ENCODE results near the gene CCDC167. TPM values are rescaled to one million over a fixed set of nuclear protein-coding genes. Genes with fewer than 3 reads are reported as not detected.

The CCDC167 gene
- total RNA-seq, 1 experiment from 2014 or later, result 31.9 TPM

DNA sequence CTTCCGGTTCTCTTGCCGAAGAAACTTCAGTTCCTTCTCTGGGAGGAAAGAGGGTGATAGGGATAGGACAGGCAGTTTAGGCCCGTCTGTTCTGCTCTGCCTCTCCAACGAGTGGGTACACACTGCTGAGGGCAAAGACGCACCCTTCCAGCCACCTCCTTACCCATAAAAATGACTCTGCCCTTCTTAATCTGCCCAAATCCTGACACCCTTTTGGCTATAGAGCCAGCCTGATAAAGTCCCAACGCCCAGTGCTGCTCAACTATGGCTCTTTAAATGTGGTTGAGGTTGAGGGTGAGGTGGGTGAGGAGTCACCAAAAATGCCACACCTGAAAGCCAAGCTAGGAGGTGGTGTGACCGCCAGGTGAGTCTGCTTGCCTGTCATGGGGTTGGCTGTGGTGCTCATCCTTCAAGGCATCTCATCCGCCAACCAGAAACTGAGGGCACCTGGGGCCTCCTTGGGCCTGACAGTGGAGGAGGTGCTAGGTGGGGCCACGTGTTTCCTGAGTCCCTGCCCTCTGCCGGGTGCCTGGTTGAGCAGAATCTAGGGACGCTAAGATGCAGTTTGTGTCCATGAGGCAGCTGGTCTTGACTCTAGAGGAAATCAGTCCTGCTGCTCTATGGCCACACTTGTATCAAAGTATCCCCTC is 16.3 kb downstream of the CCDC167 start:
- no peaks in the 10 kb centered on the region for H3K9me3 Mint-ChIP-seq
- H3K79me2 ChIP-seq (ENCODE audit: insufficient read depth, low read length), result no peaks in the 10 kb centered on the region
- WGBS (ENCODE audit: extremely low coverage, insufficient read length, low lambda C conversion rate), result no CpG with 5 or more reads among the region's 11 CpGs
- H4K91ac ChIP-seq (ENCODE audit: insufficient read length, low read depth, low read length), result no peak overlapping the region
- no peaks in the 10 kb centered on the region; the same call in 1 of the 2 replicates for H3K27me3 Mint-ChIP-seq (ENCODE audit: low read depth)
- H3K23ac ChIP-seq (ENCODE audit: insufficient read length, low read depth, low read length), result no peak overlapping the region
- H4K8ac ChIP-seq (replicated peaks; ENCODE audit: insufficient read length, low read depth, low read length), result no peak overlapping the region
- no peak for DNase-seq
- no peak overlapping the region for H2BK12ac ChIP-seq (ENCODE audit: insufficient read length, low read depth, low read length)
- no peak overlapping the region for H3K18ac ChIP-seq (ENCODE audit: insufficient read length, low read depth, low read length)
- no peak overlapping the region for H3K4ac ChIP-seq (ENCODE audit: low read depth, low read length)
- no peaks in the 10 kb centered on the region for H4K20me1 ChIP-seq (ENCODE audit: control insufficient read depth, insufficient read depth, insufficient read length)
- no peak overlapping the region for H3K27ac Mint-ChIP-seq
- H2BK5ac ChIP-seq (ENCODE audit: insufficient read length, low read length), result no peak overlapping the region
- H2AK5ac ChIP-seq (ENCODE audit: insufficient read length, low read length), result no peak overlapping the region
- no peak overlapping the region for H3K56ac ChIP-seq (ENCODE audit: insufficient read length, low read depth, low read length)
- no peak overlapping the region; a peak in 1 of 5 replicates for H3K4me3 Mint-ChIP-seq
- H2BK20ac ChIP-seq (ENCODE audit: low read depth, low read length, poor library complexity, severe bottlenecking), result no peak overlapping the region
- H3K27ac ChIP-seq (ENCODE audit: insufficient read length, low read depth, low read length), result no peak overlapping the region
- no peak overlapping the region for H3K14ac ChIP-seq (ENCODE audit: insufficient read depth, low read length)
- peaks cover 10 to 34% (median 27%) of the 10 kb centered on the region in 3 experiments for H3K36me3 Mint-ChIP-seq (ENCODE audit: insufficient read depth in 1 of 3, low read depth in 3 of 3)
- H3K9me3 ChIP-seq (ENCODE audit: control insufficient read depth, low read depth, low read length), result no peaks in the 10 kb centered on the region
- H3K9ac ChIP-seq (ENCODE audit: extremely low read depth, insufficient read length, low read length), result no peak overlapping the region
- no peak overlapping the region for H2AFZ ChIP-seq (ENCODE audit: low read length)
- H3K4me1 Mint-ChIP-seq, result peaks cover 15 to 31% of the 10 kb centered on the region in 2 experiments
- no peak overlapping the region for H3T11ph ChIP-seq (ENCODE audit: low read length)
- H2BK120ac ChIP-seq (ENCODE audit: low read depth, low read length, poor library complexity, severe bottlenecking), result no peak overlapping the region
- H4K5ac ChIP-seq (ENCODE audit: insufficient read length, low read depth, low read length), result no peak overlapping the region
- H3K4me2 ChIP-seq (ENCODE audit: insufficient read depth, insufficient read length, low read length), result no peak overlapping the region
- H2BK15ac ChIP-seq (ENCODE audit: low read depth, low read length), result no peak overlapping the region
- TF ChIP-seq, protein P1, sequence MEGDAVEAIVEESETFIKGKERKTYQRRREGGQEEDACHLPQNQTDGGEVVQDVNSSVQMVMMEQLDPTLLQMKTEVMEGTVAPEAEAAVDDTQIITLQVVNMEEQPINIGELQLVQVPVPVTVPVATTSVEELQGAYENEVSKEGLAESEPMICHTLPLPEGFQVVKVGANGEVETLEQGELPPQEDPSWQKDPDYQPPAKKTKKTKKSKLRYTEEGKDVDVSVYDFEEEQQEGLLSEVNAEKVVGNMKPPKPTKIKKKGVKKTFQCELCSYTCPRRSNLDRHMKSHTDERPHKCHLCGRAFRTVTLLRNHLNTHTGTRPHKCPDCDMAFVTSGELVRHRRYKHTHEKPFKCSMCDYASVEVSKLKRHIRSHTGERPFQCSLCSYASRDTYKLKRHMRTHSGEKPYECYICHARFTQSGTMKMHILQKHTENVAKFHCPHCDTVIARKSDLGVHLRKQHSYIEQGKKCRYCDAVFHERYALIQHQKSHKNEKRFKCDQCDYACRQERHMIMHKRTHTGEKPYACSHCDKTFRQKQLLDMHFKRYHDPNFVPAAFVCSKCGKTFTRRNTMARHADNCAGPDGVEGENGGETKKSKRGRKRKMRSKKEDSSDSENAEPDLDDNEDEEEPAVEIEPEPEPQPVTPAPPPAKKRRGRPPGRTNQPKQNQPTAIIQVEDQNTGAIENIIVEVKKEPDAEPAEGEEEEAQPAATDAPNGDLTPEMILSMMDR (conservative IDR thresholded peaks at IDR 0.05), result no peak
- no peaks in the 10 kb centered on the region for H3K23me2 ChIP-seq (ENCODE audit: insufficient read length, low read depth, low read length, poor library complexity, severe bottlenecking)
- peaks cover 4% of the 10 kb centered on the region; the same call in 1 of the 2 replicates for H3K4me1 ChIP-seq (ENCODE audit: insufficient read depth, low read length)
- no peaks in the 10 kb centered on the region for H3K79me1 ChIP-seq (ENCODE audit: insufficient read depth, low read depth, low read length, poor library complexity, severe bottlenecking)
- H3K27me3 ChIP-seq (ENCODE audit: insufficient read depth, low read length), result no peaks in the 10 kb centered on the region
